Embryonic facial prominence (tissue), 1 donor: ENCODE data around the gene SLC30A9.

ENCODE experiments used
- DNase-seq: peaks from one replicate; pipeline ENCODE4 v3.0.0-alpha.2; 2016; ENCODE audit errors: extremely low spot score

SLC30A9 gene

DNA sequence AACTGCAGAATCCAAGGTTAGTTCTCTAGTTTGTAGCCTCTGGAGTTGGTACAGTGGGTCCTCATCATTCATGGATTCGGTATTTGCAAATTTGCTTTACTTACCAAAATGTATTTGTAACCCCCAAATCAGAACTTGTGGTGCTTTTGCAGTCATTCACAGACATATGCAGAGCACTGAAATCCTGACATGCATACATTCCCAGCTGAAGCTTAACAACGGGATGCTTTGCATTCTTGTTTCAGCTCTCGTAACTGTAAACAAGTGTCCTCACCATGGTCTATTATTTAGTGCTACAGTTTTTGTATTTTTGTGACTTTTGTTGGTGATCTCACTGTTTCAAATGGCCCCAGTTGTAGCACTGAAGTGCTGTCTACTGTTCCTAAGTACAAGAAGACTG, 146.0 kb downstream of the SLC30A9 start:
- no peak for DNase-seq
